ENCODE results near the gene SLC1A2.

The SLC1A2 gene

DNA sequence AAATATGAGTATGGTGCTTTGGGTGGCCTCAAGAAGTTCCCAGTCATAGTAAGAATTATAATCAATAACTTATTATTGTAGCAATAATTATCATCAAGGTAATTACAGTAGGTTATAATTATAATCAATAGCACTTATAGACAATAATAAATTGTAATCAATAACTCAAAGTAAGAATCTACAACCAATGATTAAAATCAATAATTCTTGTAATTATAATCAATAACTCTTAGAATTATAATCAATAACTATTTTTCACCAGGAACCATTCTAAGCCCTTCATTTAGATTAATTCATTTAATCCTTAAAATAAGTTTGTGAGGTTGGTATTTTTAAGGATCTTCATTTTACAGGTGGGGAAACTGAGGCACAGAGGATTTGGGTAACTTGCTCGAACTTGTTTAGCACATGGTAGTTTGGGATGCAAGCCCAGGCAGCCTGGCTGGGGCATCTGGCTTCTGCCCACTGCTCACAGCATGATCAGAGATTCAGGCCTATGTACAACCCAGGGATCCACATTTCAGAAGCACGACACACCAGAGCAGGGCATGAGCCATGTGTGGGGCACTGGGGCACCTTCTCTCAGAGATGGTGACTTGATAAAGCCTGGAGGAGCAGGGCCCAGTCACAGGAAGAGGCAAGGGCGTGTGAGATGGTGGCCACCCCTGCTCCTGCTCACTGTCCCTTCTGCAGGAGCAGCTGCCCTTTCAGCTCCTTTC is 46.6 kb downstream of the SLC1A2 start:
- DNase-seq (ENCODE audit: low read depth), result no peak
- TF ChIP-seq, protein P1, sequence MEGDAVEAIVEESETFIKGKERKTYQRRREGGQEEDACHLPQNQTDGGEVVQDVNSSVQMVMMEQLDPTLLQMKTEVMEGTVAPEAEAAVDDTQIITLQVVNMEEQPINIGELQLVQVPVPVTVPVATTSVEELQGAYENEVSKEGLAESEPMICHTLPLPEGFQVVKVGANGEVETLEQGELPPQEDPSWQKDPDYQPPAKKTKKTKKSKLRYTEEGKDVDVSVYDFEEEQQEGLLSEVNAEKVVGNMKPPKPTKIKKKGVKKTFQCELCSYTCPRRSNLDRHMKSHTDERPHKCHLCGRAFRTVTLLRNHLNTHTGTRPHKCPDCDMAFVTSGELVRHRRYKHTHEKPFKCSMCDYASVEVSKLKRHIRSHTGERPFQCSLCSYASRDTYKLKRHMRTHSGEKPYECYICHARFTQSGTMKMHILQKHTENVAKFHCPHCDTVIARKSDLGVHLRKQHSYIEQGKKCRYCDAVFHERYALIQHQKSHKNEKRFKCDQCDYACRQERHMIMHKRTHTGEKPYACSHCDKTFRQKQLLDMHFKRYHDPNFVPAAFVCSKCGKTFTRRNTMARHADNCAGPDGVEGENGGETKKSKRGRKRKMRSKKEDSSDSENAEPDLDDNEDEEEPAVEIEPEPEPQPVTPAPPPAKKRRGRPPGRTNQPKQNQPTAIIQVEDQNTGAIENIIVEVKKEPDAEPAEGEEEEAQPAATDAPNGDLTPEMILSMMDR (IDR thresholded peaks at IDR 0.05; ENCODE audit: low read depth, low read length), result no peak
- no peak for TF ChIP-seq POLR2A (IDR thresholded peaks at IDR 0.05; ENCODE audit: extremely low read depth, insufficient read length)
- TF ChIP-seq, protein P2, sequence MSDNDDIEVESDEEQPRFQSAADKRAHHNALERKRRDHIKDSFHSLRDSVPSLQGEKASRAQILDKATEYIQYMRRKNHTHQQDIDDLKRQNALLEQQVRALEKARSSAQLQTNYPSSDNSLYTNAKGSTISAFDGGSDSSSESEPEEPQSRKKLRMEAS (IDR thresholded peaks at IDR 0.05; ENCODE audit: low read depth, low read length), result no peak
- no peak overlapping the region for H3K4me3 ChIP-seq (ENCODE audit: low read depth, low read length)

DNA sequence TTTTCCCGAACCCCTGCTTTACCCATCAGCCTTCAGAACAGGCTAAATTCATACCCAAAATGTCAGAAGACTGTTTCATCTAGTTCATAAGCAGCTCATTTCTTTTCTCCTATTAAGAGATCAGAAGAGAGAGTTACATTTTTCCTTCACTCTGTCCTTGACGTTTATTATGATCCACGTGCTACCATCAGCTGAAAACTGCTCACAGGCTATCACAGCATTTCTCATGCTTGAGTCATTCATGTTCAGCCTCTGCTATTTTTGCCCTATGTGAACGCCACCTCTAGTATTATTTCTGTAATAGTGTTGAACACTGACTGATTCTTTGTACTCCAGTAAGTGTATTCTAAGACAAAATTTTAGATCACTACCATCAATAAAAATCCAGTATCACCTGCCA is 51.9 kb downstream of the SLC1A2 start:
- no peak for DNase-seq (ENCODE audit: low read depth)
- no peak for TF ChIP-seq MYC (IDR thresholded peaks at IDR 0.05; ENCODE audit: low read depth, low read length)
- TF ChIP-seq POLR2A (IDR thresholded peaks at IDR 0.05; ENCODE audit: extremely low read depth, insufficient read length), result no peak
- TF ChIP-seq, protein P1 (IDR thresholded peaks at IDR 0.05; ENCODE audit: low read depth, low read length), result no peak

DNA sequence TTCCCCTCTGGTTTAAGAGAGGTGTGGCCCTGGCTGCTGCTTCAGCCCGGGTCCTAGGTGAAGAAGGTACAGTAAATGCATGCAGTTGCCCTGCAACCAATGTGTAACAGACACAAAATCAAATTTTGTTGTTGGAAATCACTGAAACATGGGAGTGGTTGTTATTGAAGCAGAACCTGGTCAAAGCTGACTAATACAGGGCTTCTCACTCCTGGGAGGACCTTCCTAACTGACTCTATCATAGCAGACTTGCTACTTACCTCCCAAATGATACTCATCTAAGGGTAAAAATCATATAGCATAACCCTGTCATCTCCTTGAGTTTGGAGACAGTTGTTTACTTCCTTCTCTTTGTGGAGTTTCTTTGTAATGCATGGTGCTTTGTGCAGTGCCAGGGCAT is 52.6 kb downstream of the SLC1A2 start:
- DNase-seq (ENCODE audit: low read depth), result no peak
- no peak overlapping the region for H3K4me3 ChIP-seq (ENCODE audit: low read depth, low read length)
- TF ChIP-seq, protein P2 (IDR thresholded peaks at IDR 0.05; ENCODE audit: low read depth, low read length), result no peak
- TF ChIP-seq, protein P1 (IDR thresholded peaks at IDR 0.05; ENCODE audit: low read depth, low read length), result no peak
- TF ChIP-seq MYC (IDR thresholded peaks at IDR 0.05; ENCODE audit: low read depth, low read length) (no peak), POLR2A (IDR thresholded peaks at IDR 0.05; ENCODE audit: extremely low read depth, insufficient read length) (no peak)

More for the DNA sequence above, 51.9 kb downstream of the SLC1A2 start:
- no peak overlapping the region for H3K4me3 ChIP-seq (ENCODE audit: low read depth, low read length)

DNA sequence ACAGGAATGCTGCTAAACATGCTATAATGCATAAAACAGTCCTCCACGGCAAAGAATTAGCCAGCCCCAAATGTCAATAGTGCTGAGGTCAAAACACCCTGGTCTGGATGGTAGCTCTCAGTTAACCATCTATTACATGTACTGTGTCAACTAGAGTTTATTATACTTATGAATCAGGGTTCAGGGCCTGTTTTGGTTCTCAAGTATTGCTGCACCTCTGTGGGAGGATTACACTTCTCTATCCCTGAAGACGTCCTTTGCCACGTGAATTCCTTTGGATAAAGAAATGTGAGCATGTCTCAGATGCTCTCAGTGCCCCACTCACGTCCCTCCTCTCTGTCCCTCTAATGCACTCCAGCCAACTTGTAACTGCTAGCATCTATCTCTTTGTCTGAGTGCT is 53.4 kb downstream of the SLC1A2 start:
- TF ChIP-seq MYC (IDR thresholded peaks at IDR 0.05; ENCODE audit: low read depth, low read length), result no peak
- TF ChIP-seq, protein P2 (IDR thresholded peaks at IDR 0.05; ENCODE audit: low read depth, low read length), result no peak
- no peak for TF ChIP-seq POLR2A (IDR thresholded peaks at IDR 0.05; ENCODE audit: extremely low read depth, insufficient read length)
- H3K4me3 ChIP-seq (ENCODE audit: low read depth, low read length), result no peak overlapping the region
- DNase-seq (ENCODE audit: low read depth), result no peak

DNA sequence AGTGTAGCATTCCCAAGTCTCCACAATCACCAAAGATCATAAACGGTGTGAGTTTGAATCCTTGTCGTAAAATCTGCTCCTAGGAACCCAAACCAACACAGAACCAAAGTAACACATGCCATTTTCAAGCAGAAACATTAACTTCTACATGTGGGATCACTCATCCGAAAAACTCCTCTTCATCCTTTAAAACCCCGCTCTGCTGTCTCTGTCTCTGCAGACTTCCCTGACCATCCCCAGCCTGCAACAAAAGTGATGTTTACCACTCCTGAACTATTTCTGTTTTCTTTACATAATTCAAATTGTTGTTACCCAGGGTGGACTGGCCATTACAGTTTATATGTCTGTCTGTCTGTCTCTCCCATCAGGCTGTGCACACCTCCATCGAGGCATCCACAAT is 54.0 kb downstream of the SLC1A2 start:
- TF ChIP-seq, protein P2 (IDR thresholded peaks at IDR 0.05; ENCODE audit: low read depth, low read length), result no peak
- TF ChIP-seq, protein P1 (IDR thresholded peaks at IDR 0.05; ENCODE audit: low read depth, low read length), result no peak
- no peak for TF ChIP-seq POLR2A (IDR thresholded peaks at IDR 0.05; ENCODE audit: extremely low read depth, insufficient read length)
- TF ChIP-seq MYC (IDR thresholded peaks at IDR 0.05; ENCODE audit: low read depth, low read length), result no peak
- no peak for DNase-seq (ENCODE audit: low read depth)
- H3K4me3 ChIP-seq (ENCODE audit: low read depth, low read length), result no peak overlapping the region

DNA sequence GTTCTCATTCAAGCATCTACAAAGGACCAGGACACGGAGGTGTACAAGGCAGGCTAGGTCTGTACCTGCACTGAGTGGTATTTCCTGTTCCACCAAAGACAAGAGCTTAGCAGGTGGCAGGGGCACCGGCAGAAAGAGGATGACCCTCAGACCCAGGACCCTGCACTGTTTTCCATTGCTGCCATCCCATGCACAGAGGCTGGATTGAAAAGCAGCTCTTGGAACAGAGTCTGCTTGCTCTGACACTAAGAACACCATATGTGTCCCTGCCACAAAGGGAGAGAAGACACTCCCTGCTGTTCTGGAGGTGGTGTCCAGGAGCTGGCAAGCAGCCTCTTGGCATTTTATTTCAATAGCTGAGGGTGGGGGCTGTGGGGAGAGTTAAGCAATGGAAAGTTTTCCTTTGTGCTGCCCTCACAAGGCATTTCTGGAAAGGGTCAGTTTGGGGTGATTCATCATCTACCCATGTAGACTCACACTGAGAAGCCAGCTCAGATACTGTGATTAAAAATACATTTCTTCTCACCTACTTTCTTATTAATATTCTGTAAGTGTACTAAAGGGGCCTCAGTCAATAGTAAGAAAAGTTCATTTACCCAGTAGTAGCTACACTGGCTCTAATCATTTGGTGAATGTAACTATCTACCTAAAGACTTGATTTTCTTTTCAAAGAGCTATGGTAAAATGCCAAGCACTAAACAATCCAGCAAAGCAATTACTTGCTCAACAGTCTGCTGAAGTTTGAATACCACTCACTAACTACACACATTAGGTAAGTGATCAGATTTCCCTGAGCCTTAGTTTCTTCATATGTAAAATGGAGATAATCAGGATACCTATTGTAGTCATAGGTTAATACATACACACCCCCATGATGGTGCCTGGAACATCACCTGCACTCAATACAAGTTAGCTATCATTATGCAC is 55.2 kb downstream of the SLC1A2 start:
- DNase-seq (ENCODE audit: low read depth), result no peak
- no peak overlapping the region for H3K4me3 ChIP-seq (ENCODE audit: low read depth, low read length)
- TF ChIP-seq, protein P2 (IDR thresholded peaks at IDR 0.05; ENCODE audit: low read depth, low read length), result no peak
- TF ChIP-seq, protein P1 (IDR thresholded peaks at IDR 0.05; ENCODE audit: low read depth, low read length), result no peak
- TF ChIP-seq MYC (IDR thresholded peaks at IDR 0.05; ENCODE audit: low read depth, low read length) (no peak), POLR2A (IDR thresholded peaks at IDR 0.05; ENCODE audit: extremely low read depth, insufficient read length) (no peak)
